K562 treated with DMSO at 1 percent for 48 hours (cell line): ENCODE measurements around the gene MAP7. TPM values are rescaled to one million over a fixed set of nuclear protein-coding genes. Genes with fewer than 3 reads are reported as not detected.

Experiments used
- total RNA-seq: library from RNA; unstranded; fragments of 300-600 nt; gene quantifications from 2 replicates; pipeline ENCODE4 v1.2.3, GENCODE V29; 2022; ENCODE audit warnings: low replicate concordance; ENCODE audit errors: extremely low read depth

MAP7 gene
- not detected in 2 replicates for total RNA-seq

DNA sequence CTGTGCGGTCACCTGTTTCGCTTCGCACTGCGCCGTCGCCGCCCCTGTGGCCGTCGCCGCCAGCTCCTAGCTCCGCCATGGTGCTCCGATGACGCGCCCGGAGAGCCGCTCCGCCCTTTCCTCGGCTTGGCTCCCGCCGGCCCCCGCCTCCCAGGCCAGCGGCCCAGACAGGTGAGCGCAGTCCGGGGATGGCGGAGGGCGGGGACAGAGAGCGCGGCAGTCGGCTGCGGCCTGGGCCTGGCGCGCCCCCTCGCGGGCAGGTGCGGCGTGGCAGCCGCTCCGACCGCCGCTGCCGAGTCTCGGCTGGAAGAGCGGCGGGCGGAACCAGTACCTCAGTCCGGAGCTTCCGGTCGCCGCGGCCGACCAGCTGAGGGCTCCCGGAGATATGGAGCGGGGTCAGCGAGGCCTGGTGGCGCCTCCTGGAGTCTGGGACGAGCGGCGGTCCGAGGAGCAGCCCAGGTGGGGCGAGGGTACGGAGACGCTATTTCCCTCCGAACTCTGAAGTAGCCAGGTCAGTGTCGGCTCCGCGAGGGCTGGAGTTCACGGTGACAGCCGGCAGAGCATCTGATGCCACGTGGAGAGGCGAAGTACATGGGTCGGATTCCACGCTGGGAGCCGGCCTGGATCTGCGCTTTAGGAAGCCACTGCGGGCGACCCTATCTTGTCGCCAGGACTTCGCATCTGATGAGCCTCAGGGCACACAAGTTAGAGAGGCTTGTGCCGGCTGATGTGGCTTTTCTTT, at the start of gene MAP7:
TSS of gene MAP7 (minus strand) at position 93 of the 742 bp plus-strand sequence. CDS start at position 79, 14 bp downstream.

Other genes with a start within 250 kb of the MAP7 start
- gene MAP3K5, start 242.1 kb upstream of the MAP7 start, total RNA-seq = not detected in 2 replicates